CD14-positive monocyte (primary cell): Measurements from ENCODE around the gene SUSD5. TPM values are rescaled to one million over a fixed set of nuclear protein-coding genes. Genes with fewer than 3 reads are reported as not detected.

ENCODE experiments used
- DNase-seq, 3 donors: peaks; one replicate each; pipeline ENCODE4 v3.0.0-alpha.2; 2011 to 2022
- H2AFZ ChIP-seq: 2 replicates; pipeline ENCODE4 v1.6.0; 2012; ENCODE audit warnings: mild to moderate bottlenecking, low read depth, low read length, inconsistent platforms; ENCODE audit not compliant: insufficient read depth, poor library complexity, severe bottlenecking
- H3K27ac ChIP-seq, 2 donors: 1 replicate in 1 of 2; 2 replicates in 1 of 2; pipeline ENCODE4 v1.5.1; 2012 to 2013; ENCODE audit warnings: low read length in 2 of 2, control low read depth in 1 of 2, inconsistent platforms in 1 of 2, low read depth in 1 of 2, mild to moderate bottlenecking in 1 of 2
- H3K27me3 ChIP-seq, 2 donors: one replicate each; pipeline versions ENCODE4 v1.6.0 to v1.6.1; 2011 to 2013; ENCODE audit warnings: low read length in 2 of 2; ENCODE audit not compliant: control insufficient read depth in 2 of 2, insufficient read depth in 2 of 2
- H3K36me3 ChIP-seq, 2 donors: replicated peaks in 1 of 2; 1 replicate in 1 of 2; 2 replicates in 1 of 2; pipeline versions ENCODE4 v1.5.1 to v1.6.1; 2012 to 2013; ENCODE audit warnings: low read length in 2 of 2, control low read depth in 1 of 2, inconsistent platforms in 1 of 2, mild to moderate bottlenecking in 1 of 2; ENCODE audit not compliant: insufficient read depth in 2 of 2, control insufficient read depth in 1 of 2
- H3K4me1 ChIP-seq, 2 donors: 1 replicate in 1 of 2; 2 replicates in 1 of 2; pipeline versions ENCODE4 v1.5.1 to v1.6.1; 2012 to 2013; ENCODE audit warnings: low read length in 2 of 2, control low read depth in 1 of 2, inconsistent platforms in 1 of 2, mild to moderate bottlenecking in 1 of 2, moderate library complexity in 1 of 2; ENCODE audit not compliant: insufficient read depth in 2 of 2, control insufficient read depth in 1 of 2
- H3K4me2 ChIP-seq: replicated peaks from 2 replicates; pipeline ENCODE3; 2012; ENCODE audit warnings: low read length, moderate library complexity, mild to moderate bottlenecking; ENCODE audit not compliant: poor library complexity, severe bottlenecking; ENCODE audit errors: extremely low read depth
- H3K4me3 ChIP-seq, 3 experiments: fragments of 200-600 bp in 1 of 3; sonication (generic) in 1 of 3; replicated peaks in 1 of 3; 1 replicate in 2 of 3; 2 replicates in 1 of 3; pipeline ENCODE4 v1.5.1; 2011 to 2013; ENCODE audit warnings: low read length in 3 of 3, mild to moderate bottlenecking in 3 of 3, control low read depth in 2 of 3, low read depth in 2 of 3, inconsistent platforms in 1 of 3, moderate library complexity in 1 of 3
- H3K79me2 ChIP-seq: 2 replicates; pipeline ENCODE4 v1.6.0; 2012; ENCODE audit warnings: mild to moderate bottlenecking, control low read depth, inconsistent platforms, low read length, moderate library complexity; ENCODE audit not compliant: insufficient read depth
- H3K9ac ChIP-seq: 2 replicates; pipeline ENCODE4 v1.6.0; 2017; ENCODE audit warnings: low read length, mild to moderate bottlenecking; ENCODE audit not compliant: insufficient read depth, poor library complexity, severe bottlenecking
- H3K9me3 ChIP-seq, 2 donors: replicated peaks in 1 of 2; 1 replicate in 1 of 2; 2 replicates in 1 of 2; pipeline versions ENCODE4 v1.5.1 to v1.6.1; 2012 to 2013; ENCODE audit warnings: low read length in 2 of 2, control low read depth in 1 of 2; ENCODE audit not compliant: control insufficient read depth in 1 of 2, insufficient read depth in 1 of 2
- H4K20me1 ChIP-seq: 2 replicates; pipeline ENCODE4 v1.6.0; 2012; ENCODE audit warnings: mild to moderate bottlenecking, low read length, control low read depth, moderate library complexity; ENCODE audit not compliant: insufficient read depth
- H3K27ac Mint-ChIP-seq, 7 donors: one replicate each; pipeline ENCODE4 v1.8.0; 2020; ENCODE audit warnings: mild to moderate bottlenecking in 7 of 7, mixed read lengths in 7 of 7, moderate library complexity in 6 of 7, inconsistent platforms in 2 of 7
- H3K27me3 Mint-ChIP-seq, 3 donors: one replicate each; pipeline ENCODE4 v1.8.0; 2021 to 2022; ENCODE audit warnings: low read depth in 3 of 3, mild to moderate bottlenecking in 3 of 3, mixed read lengths in 3 of 3, moderate library complexity in 3 of 3, inconsistent platforms in 1 of 3
- H3K36me3 Mint-ChIP-seq, 2 donors: one replicate each; pipeline ENCODE4 v1.8.0; 2020; ENCODE audit warnings: mixed read lengths in 2 of 2, inconsistent platforms in 1 of 2, mild to moderate bottlenecking in 1 of 2
- H3K4me1 Mint-ChIP-seq: one replicate; pipeline ENCODE4 v1.8.0; 2020; ENCODE audit warnings: mild to moderate bottlenecking, mixed read lengths
- H3K4me3 Mint-ChIP-seq, 2 donors: one replicate each; pipeline ENCODE4 v1.8.0; 2020; ENCODE audit warnings: mild to moderate bottlenecking in 2 of 2, mixed read lengths in 2 of 2, moderate library complexity in 1 of 2
- H3K9me3 Mint-ChIP-seq, 7 donors: one replicate each; pipeline ENCODE4 v1.8.0; 2020 to 2022; ENCODE audit warnings: mixed read lengths in 7 of 7, mild to moderate bottlenecking in 6 of 7, moderate library complexity in 6 of 7, inconsistent platforms in 2 of 7
- CTCF ChIP-seq: fragments of 200-600 bp; IDR thresholded peaks from one replicate; pipeline ENCODE4 v1.8.0; 2022; ENCODE audit warnings: antibody characterized with exemption, mild to moderate bottlenecking
- WGBS: methylation state at CpG from one replicate; pipeline ENCODE4 v1.1.5; 2013; ENCODE audit warnings: missing lambda C conversion rate; ENCODE audit not compliant: insufficient coverage; 5-methylcytosine and 5-hydroxymethylcytosine counted together
- intact Hi-C, 2 donors: fragments of 100-400 bp; cut with micrococcal nuclease; formaldehyde crosslinking; loops; one replicate each; pipeline versions ENCODE4 v1.15.0 to v1.15.1; 2023
- polyA plus RNA-seq, 3 donors: library from polyadenylated mRNA; depleted of rRNA in 1 of 3; unstranded in 2 of 3; stranded (reverse) in 1 of 3; fragments of 300-500 nt in 2 of 3; fragments of >200 nt in 1 of 3; fragmentation: Illumina TruSeq in 2 of 3; gene quantifications; 1 replicate in 2 of 3; 2 replicates in 1 of 3; pipeline ENCODE4 v1.2.3, GENCODE V29; 2012 to 2021

Gene SUSD5
- polyA plus RNA-seq, 3 donors, result not detected

- Histone ChIP-seq H3K27me3 (peaks cover 42 to 64% of the 10 kb centered on the region in 2 donors), H3K36me3 (no peaks in the 10 kb centered on the region), H2AFZ (peak overlapping the region; percentile 16), H3K9me3 (peaks cover 0 to 16% of the 10 kb centered on the region in 2 donors), H3K4me3 (no peak overlapping the region), H3K79me2 (no peaks in the 10 kb centered on the region), H4K20me1 (no peaks in the 10 kb centered on the region), H3K4me1 (peaks cover 3 to 6% of the 10 kb centered on the region in 2 donors), H3K27ac (no peak overlapping the region), H3K9ac (no peak overlapping the region), H3K4me2 (no peak overlapping the region)
- Mint-ChIP-seq H3K9me3 (peaks cover 0 to 9% (median 3%) of the 10 kb centered on the region in 7 donors), H3K27me3 (peaks cover 60 to 69% (median 64%) of the 10 kb centered on the region in 3 donors), H3K4me3 (peak overlapping the region in 1 of 2 donors; percentile 77), H3K27ac (no peak overlapping the region), H3K36me3 (no peaks in the 10 kb centered on the region), H3K4me1 (peaks cover 7% of the 10 kb centered on the region)
- DNase-seq, result no peak
- no peak for TF ChIP-seq CTCF
- intact Hi-C loops, result no loop called here
- WGBS, result 0% methylated on average over 4 of the region's 15 CpGs
Observed at GRCh38 chr3:33219175-33219487, 521 bp upstream of the SUSD5 start.

- H3K4me3 ChIP-seq, result no peak overlapping the region
- H3K9ac ChIP-seq, result no peak overlapping the region
- H3K27me3 ChIP-seq, result peaks cover 42 to 62% of the 10 kb centered on the region in 2 donors
- no peak overlapping the region for H3K4me2 ChIP-seq
- H3K9me3 Mint-ChIP-seq, result peaks cover 0 to 9% (median 3%) of the 10 kb centered on the region in 7 donors
- H3K4me1 ChIP-seq, result peaks cover 3 to 6% of the 10 kb centered on the region in 2 donors
- H3K9me3 ChIP-seq, result peaks cover 0 to 16% of the 10 kb centered on the region in 2 donors
- WGBS, result 4% methylated on average over 19 of the region's 19 CpGs
- no peak for DNase-seq
- peak overlapping the region; percentile 5 to 73 for H3K4me3 Mint-ChIP-seq
- no peaks in the 10 kb centered on the region for H3K36me3 ChIP-seq
- H3K79me2 ChIP-seq, result no peaks in the 10 kb centered on the region
- H3K27ac Mint-ChIP-seq, result no peak overlapping the region
- peaks cover 63 to 71% (median 65%) of the 10 kb centered on the region in 3 donors for H3K27me3 Mint-ChIP-seq
- TF ChIP-seq CTCF, result no peak
- peak overlapping the region; percentile 16 for H2AFZ ChIP-seq
- intact Hi-C loops, result no loop called here
- no peaks in the 10 kb centered on the region for H4K20me1 ChIP-seq
- H3K4me1 Mint-ChIP-seq, result peaks cover 7% of the 10 kb centered on the region
- no peaks in the 10 kb centered on the region for H3K36me3 Mint-ChIP-seq
- H3K27ac ChIP-seq, result no peak overlapping the region
Observed at GRCh38 chr3:33217866-33218445, 654 bp downstream of the SUSD5 start.
